Fibroblast of villous mesenchyme (primary cell): ENCODE data around the gene MARCHF11. TPM values are rescaled to one million over a fixed set of nuclear protein-coding genes. Genes with fewer than 3 reads are reported as not detected.

Source experiments
- DNase-seq: peaks from one replicate; pipeline ENCODE4 v3.0.0-alpha.2; 2010; ENCODE audit warnings: low read depth
- H3K4me3 ChIP-seq: 2 replicates; pipeline ENCODE4 v1.5.1; 2011; ENCODE audit warnings: low read depth, mild to moderate bottlenecking, low read length
- total RNA-seq: library from RNA; depleted of rRNA; stranded (reverse); fragments of >200 nt; gene quantifications from 2 replicates; pipeline ENCODE4 v1.2.3, GENCODE V29; 2012
- TF ChIP-seq, protein P1 (sequence below): IDR thresholded peaks from 2 replicates; pipeline ENCODE4 v1.5.1; 2012; ENCODE audit warnings: low read depth, mild to moderate bottlenecking, low read length; ENCODE audit not compliant: insufficient read depth

MARCHF11 gene
- total RNA-seq, 1 donor = not detected

DNA sequence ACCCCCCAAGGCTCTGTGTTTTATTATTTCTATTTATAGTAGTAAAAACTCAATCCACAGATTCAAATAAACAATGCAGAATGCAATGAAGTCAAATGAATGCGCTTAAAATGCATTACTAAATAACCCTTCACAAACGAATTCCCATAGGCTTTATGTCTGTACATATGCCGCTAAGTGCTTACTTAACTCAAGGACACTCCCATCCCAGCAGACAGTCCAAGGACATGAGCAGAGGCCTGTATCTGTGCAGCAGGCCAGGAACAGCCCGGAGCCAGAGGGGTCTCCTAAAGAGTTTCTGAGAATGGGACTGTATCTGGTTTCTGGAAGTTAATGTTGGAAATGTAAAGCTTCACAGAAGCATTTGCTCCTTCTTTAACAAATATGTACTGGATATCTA lies 59.8 kb downstream of the MARCHF11 start:
- DNase-seq = no peak
- H3K4me3 ChIP-seq = no peak overlapping the region
- TF ChIP-seq, protein P1, sequence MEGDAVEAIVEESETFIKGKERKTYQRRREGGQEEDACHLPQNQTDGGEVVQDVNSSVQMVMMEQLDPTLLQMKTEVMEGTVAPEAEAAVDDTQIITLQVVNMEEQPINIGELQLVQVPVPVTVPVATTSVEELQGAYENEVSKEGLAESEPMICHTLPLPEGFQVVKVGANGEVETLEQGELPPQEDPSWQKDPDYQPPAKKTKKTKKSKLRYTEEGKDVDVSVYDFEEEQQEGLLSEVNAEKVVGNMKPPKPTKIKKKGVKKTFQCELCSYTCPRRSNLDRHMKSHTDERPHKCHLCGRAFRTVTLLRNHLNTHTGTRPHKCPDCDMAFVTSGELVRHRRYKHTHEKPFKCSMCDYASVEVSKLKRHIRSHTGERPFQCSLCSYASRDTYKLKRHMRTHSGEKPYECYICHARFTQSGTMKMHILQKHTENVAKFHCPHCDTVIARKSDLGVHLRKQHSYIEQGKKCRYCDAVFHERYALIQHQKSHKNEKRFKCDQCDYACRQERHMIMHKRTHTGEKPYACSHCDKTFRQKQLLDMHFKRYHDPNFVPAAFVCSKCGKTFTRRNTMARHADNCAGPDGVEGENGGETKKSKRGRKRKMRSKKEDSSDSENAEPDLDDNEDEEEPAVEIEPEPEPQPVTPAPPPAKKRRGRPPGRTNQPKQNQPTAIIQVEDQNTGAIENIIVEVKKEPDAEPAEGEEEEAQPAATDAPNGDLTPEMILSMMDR = no peak

DNA sequence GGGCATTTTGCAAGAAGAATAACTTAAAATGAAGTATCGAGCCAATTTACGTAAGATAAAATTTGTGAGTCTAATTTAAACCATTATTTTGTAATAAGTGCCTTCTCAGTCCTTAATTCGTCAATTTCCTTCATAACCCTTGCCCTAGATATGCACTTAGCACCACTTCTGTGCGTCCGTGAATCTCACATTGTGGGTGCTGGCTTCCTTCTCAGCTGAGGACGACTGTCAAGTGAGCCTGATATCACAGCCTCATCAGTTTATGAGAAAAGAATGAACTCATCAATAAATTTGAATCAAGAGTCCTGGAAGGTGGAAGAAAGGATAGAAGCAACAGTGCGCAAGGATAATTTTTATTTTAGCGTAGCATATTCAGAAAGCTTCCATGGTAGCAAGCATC lies 64.5 kb downstream of the MARCHF11 start:
- DNase-seq = no peak
- H3K4me3 ChIP-seq = no peak overlapping the region
- TF ChIP-seq, protein P1 = no peak

DNA sequence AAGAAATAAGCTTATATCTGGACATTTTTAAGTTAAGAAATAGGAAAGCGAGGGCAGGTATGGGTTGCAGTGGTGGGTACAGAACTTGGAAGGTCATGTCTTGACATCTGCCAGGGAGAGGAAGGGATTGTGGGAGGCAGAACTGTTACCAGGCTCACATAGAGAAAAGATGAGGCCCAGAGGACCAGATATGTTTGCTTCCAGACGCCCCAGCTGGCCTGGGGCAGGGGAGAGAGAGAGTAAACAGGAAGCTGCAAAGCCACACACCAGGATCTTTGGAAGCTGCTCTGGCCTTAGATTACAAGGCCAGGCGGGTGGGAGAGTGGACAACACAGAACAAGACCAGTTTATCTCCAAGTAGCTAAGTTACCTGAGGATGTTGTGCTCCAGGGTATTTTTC lies 71.2 kb downstream of the MARCHF11 start:
- no peak for DNase-seq
- H3K4me3 ChIP-seq = no peak overlapping the region
- TF ChIP-seq, protein P1 = no peak

DNA sequence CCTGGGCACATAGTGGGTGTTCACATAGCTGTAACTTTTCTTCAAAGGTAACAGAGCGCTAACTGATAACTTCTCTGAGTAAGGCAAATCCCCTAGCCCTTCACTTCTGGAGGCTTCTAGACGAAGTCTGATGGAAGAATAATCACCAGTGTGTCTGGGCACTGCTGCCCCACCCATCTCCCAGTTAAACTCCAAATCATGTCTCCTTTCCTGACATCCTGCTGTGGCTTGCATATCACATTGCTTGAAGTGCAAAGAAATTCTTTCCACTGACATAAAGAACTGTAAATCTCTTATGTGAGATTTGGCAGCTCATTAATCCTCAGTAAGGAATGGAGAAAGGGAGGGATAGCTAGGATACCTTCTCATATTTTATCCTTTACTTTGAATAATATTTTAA lies 74.6 kb downstream of the MARCHF11 start:
- no peak overlapping the region for H3K4me3 ChIP-seq
- DNase-seq = no peak
- TF ChIP-seq, protein P1 = no peak

DNA sequence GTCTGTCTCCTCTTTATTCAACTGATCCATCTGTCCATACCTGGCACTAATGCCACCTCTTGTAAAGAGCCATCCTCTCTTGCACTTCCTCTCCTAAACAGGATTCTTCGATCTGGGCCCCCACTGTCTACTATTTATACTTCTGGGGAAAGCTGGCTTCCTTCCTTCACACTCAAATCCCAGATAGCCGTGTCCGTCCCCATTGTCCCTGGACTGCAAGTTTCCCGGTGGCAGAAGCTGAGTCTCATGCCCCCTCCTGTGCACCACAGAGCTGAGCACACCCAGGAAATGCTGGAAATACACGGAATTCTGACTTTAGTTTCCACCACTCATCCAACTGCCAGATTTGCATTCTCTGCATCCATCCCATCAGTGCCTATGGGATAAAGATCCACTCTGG lies 84.0 kb downstream of the MARCHF11 start:
- no peak for DNase-seq
- no peak overlapping the region for H3K4me3 ChIP-seq
- TF ChIP-seq, protein P1 = no peak

DNA sequence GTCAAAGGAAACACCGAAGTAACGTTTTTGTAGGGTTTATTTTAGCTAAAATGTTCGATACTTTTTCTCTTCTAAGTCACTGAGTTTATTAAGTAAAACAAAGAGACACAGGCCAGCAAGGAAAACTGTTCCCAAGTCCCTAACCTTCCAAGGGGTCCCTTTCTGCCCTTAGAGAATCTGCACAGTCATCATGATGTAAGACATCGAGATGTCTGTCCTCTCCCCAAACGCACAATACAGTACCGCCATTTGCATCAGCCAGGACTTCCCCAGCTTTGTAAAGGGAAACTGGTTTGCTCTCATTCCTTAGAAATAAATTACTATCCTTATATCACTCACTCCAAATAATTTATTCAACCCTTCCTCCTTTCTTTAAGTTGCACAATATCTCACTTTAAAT lies 89.3 kb downstream of the MARCHF11 start:
- TF ChIP-seq, protein P1 = no peak
- no peak overlapping the region for H3K4me3 ChIP-seq
- no peak for DNase-seq

DNA sequence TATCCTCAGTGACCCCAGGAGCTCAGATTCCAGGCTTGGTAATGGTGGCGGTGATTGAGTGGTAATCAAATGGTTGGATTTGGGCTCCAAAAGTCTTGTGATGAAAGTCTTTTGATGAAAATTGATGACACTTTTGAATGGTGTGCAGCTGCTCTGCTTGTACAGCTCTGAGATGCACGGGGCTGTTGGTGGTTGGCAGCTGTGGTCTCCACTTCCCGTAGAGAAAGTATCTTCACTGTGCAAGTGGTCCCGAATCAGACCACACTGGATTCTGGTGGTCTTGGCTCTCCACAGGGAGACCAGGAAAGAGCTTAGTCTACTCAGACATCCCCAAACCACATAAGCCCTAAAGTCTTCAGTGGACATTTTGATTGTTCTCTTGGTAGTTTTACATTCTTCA lies 96.6 kb downstream of the MARCHF11 start:
- H3K4me3 ChIP-seq = no peak overlapping the region
- TF ChIP-seq, protein P1 = no peak

More for the DNA sequence above, 96.6 kb downstream of the MARCHF11 start:
- DNase-seq = no peak
